ENCODE data around the gene TRIM63.

GRCh38 chr1:26012864-26013263 lies 54.6 kb downstream of the TRIM63 start:
- TF ChIP-seq POLR2AphosphoS5 (IDR thresholded peaks at IDR 0.05; ENCODE audit: low read depth, low read length) (no peak), CTCF (IDR thresholded peaks at IDR 0.05) (no peak), REST (IDR thresholded peaks at IDR 0.05; ENCODE audit: insufficient read depth in 1 of 2, low read depth in 2 of 2, low read length in 1 of 2) (no peak)

Measured in Panc1 (cell line).